Activated CD4-positive, CD25-positive, alpha-beta regulatory T cell (primary cell): ENCODE measurements around the gene ERICH6.
A peak's percentile ranks its signal among the peaks of the same experiment; 100 is the strongest.

Source experiments
- DNase-seq, 4 experiments: peaks; one replicate each; lab custom pipeline; 2025; lab: John Stamatoyannopoulos, UW

ERICH6 gene

DNA sequence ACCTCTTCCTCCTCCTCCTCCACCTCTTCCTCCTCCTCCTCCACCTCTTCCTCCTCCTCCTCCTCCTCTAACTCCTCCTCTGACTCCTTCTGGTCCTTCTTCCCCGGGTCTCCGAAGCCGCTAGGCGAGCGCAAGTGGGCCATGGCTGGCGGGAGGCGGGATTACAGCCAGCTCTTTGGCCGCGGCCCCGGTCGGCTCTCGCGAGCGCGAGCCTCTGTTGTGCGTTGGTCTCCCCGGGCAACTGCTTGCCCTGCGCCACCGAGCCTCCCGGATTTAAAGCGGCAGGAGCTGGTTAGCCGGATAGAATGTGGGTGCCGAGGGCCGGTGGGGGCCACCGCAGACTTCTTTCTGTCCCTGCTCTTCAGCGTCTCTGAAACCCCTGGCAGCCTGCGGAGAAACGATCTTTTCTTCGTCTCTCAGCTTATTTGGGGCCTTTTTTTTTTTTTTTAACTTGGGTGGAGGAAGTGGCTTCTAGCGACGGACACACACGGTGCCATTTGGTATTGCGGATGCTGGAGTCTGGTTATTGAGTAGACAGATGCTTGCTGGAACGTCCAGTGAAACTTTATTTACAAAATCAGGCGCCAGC, at the start of gene ERICH6:
ERICH6 (minus strand) TSS at position 165 of the 589 bp plus-strand sequence; CDS start at position 143, 22 bp downstream.
- DNase-seq = peak; percentile 41 to 65 (median 47)

DNA sequence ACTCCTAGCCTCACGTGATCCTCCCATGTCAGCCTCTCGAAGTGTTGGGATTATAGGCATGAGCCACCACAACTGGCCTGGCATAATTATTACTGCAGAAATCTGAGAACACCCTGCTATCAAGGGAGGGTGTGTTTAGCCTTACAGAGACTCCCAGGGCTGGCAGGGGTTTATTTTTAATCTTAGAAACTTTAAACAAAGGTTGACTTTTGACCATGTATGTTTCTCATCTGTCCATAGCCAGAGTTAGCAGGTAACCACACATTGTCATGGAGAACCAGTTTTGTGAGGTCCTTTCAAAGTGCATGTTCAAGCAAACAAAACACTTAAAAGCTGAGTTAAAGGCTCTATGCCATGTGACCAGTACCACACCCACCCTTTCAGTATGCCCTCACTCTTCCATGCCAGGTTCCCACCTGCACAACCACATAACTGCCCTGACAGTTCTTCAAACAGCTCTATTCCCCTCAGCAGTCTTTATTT, 48.1 kb upstream of the ERICH6 start:
- DNase-seq = no peak

DNA sequence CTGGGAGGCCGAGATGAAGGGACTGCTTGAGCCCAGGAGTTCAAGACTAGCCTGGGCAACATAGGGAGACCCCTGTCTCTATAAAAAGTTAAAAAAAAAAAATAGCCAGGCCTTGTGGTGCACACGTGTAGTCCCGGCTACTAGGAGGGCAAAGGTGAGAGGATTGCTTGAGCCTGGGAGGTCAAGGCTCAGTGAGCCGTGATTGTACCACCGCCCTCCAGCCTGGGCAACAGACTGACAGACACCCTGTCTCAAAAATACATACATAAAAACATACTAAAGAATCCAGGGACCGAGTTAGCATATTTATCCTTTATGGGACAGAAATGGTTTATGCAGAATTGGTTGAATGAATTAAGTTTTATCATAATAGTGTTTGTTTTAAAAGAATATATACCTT, 45.5 kb upstream of the ERICH6 start:
- no peak for DNase-seq

DNA sequence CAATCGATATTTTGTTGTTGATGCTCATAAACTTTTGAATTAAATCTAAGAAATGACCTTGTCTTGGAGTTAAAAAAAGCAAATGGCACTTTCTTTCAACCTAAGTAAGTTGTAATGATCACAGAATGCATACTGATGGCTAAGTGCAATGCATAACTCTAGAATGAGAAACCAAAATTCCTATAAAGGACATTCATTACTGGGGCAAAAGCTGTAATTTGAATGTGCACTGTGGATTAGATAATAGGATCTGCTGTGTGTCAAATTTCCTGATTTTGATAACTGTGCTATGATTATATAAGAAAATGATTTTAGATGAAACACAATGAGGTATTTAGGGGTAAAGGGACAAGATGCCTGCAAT, 44.9 kb upstream of the ERICH6 start:
- DNase-seq = no peak

DNA sequence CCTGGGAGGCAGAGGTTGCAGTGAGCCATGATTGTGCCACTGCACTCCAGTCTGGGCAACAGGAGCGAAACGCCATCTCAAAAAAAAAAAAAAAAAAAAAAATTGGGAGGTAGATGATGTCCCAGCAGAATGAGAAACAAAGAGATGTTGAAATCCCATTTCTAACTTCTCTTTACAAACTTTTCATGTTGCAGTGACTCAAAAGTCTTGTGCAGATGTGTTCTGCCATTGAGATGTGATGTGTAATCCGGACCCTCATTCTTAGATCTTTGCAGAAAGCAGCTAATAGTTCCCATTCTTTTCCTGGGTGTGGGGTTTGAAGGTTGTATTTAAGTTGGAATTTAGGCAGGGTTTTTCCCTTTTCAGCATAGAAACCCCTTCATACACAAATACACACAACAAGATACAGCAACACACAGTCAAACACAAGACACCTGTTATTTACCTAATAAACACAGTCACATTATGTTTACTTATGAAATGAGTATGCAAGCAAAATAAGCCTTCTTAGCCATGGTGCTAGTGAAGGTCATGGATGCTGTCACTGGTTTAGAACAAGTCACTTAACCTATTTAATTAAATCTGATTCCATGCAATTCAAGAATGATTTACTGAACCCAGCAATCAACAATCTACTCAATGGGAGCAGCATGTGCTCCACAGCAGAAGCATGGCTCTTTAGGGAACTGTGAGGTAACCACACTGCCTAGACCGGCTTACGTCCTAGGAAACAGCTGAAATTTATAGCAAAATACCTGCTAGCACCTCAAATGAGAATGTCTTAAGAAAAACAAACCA, 44.4 kb upstream of the ERICH6 start:
- DNase-seq = no peak

DNA sequence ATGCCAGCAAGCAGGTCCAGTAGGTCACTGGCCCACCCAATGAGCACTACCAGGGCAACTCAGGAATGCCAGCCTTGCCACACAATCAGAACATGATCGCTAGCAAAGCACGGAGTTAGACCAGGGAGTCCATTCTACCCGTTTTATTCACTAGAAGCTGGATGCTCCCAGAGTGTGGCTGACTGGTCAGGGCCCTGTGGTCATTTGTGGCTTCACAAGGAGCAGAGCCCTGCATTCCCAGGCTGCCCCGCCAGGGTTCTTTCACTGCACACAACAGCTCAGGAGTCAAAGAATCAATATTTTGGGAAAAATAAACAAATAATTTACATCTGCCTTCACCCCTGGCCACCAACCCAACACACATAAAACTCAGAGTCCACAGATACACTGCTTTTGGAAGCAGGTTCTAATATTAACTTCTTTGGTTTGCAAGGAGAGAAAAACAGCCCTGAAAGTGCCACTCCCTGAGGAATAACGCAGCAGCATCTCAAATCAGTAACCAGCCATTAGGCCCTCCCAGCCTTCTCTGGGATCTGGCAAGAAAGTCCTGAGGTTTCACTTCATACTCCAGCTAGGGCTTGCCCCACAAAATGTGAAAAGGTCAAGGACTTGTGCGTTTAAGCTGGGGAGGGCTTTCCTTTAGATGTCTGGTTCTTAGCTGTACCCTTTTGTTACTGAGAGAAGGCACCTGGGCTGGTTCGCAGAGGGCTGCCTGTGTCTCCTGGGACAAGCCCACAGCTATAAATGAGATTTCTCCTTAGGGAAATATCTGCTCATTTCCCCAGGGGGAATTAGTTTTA, 43.3 kb upstream of the ERICH6 start:
- no peak for DNase-seq

DNA sequence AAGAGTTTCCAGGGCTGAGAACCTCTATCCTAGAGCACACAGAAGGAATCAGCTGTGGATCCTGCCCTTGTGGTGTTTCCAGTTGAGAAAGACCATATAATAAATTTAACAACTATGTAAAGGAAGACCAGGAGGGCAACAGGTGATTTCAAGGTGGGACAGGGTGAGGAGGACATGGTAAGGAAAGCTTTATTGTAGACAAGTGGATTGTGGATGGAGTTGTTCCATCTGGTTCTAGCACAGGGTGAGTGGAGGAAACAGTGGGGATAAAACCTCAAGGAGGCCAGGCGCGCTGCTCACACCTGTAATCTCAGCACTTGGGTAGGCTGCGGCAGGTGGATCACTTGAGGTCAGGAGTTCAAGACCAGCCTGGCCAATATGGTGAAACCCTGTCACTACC, 42.1 kb upstream of the ERICH6 start:
- DNase-seq = no peak

DNA sequence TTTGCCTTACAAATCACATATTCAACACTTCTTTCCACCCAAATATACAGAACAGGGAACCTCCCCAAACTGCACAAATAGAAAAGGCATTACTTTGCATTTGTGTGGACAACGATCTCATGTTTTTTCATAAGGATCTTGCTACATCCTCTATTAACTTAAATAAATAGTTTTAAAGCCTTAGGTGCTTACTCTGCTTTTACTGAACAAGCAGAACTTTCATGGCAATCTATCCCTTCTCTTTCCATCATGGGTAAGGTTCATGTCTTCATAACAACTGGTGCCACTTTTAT, 41.1 kb upstream of the ERICH6 start:
- DNase-seq = no peak

DNA sequence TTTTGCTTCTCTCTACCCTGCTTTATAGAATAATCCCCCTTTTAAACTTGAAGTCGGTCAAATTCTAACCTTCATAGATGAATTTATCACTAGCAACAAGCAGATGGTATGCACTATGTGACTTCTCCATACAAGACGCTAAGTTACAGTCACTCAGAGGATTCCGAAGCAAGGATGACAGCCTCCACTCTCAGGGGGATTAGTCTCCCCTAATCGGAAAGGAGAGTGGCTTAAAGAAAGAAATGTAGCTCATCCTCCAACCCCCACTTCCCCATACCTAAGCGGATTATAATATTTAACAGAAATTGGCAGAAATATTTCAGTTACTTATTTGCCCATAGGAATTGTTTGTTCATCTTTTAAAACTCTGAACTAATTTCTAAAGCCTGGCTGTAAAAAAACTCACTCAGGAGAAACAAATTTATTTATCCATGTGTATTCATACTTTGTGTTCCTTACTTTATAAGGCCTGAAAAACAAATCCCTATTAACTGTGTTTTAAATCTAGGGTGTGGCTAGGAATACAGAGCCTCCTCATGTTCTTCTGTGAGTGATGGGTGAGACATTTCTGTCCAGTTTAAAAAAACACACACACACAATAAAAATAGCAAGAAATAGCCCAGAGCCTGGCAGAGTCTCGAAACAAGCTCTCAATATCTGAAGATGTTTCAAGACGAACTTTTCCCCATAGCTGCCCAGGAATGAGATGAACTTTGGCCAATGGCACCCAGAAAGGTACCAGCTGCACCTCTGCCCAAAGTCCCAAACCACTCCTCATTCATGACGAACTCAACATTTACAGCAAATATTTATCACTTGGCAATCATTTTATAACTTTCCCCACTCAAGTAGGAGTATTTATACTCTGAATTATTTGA, 40.6 kb upstream of the ERICH6 start:
- DNase-seq = no peak

DNA sequence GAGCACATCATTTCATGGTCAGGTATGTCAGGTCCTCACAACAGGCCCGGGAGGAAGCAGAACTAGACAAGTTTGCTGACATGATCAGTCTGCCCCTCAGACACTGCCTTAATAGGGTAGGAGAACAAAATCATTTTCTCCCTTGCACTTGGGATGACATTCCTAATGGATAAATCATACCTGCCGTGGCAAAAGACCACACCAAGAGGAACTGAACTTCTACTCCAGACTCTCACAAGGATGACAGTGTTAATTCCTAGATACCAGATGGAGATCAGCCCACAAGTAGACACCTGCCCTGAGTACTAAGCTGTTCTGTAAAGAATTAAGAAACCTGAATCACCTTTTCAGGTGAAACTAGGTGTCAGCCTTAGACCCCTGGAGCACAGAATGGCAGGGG, 39.8 kb upstream of the ERICH6 start:
- no peak for DNase-seq

DNA sequence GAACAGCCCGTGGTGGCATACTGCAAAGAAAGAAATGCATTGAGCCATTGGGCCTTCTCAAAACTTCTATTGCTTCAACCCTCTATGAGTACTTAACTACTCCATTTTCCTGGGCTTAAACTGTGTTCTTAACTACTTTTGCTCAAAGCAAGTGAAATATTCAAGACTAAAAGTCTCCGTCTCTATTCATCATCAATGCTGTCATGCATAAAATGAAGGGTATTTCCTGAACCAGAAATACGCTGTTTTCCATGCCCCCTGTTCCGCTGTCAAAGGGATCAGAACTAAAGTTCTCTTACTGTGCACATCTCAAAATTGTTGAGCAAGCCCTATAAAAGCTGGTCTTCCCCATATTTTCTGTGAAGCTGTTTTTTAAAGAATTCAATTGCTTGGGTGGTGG, 39.0 kb upstream of the ERICH6 start:
- no peak for DNase-seq

DNA sequence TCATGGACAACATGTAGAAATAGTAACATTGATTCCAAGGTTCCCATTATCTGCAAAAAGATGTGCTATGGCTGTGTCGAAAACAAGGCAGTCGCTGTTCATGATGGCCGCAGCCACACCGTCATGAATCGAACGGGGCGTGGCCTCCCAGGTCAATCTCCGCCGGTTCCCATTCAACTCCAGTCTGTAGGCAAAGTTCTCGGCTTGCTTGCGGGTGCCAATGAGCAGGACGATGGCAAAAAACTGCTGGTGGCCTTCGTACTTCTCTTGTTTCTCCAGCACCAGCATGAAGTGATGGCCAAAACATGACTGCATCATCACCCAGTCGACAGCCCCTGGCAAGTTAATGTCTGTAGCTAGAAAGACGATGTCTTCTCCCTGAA, 38.4 kb upstream of the ERICH6 start:
- no peak for DNase-seq

DNA sequence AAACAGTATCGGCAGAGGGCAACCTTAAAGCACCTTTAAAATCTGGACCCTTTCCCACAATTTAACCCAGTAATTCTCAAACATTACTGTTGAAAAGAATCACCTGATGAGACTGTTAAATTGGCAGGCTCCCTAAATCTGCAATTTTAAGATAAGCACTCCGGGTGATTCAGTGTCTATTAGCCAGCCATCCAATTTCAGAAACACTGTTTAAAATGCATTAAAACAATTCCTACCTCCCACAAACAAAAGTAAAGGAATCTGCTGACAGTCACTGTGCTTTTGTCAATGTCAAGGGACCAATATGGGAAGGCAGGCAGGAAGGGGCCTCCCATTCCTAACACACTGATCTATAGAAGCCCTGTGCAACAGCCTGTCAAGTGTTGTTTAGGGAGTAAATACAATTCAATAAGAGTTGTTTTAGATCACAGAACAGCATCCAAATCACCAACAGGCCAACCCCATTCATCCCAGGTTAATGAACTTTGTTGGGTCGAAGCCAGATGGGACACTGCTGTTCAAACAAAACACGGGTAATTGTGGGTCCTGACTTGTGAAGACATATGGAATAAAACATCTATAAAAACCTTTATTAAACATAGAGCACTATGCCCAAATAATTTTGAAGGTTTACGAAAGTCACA, 37.9 kb upstream of the ERICH6 start:
- DNase-seq = no peak

DNA sequence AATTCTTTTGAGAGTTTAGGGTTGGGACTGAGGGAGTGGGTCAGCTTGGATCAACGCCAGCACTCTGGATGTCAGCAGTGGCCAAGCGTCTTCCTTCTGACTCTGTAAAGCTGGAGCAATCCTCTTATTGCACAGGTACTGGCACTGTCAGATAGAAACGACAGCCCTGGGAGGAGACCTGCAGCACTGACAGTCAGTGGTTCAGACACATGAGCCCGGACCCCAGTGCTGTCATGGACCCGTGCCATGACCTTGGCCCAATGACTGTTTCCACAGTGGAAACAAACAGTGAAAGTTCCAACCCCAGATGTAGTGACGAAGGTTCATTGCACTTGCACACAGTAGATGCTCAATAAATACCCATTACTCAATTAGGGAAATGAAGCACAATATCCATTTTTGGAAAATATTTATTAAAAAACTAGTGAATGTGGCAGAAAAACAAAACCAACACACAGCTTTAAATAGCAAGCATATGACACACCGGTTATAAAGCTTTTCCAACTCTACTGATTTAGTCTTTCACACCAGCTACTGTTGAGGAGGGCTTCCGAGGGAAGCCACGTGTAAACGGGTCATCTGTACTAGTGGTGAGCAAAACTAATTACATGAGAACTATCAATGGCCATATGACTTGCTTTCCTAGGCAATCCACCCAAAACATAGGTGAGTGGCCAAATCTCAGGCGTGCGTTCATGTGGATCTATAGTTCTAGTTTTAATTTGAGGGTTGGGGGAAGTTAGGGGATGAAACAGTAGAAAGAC, 37.2 kb upstream of the ERICH6 start:
- DNase-seq = no peak

DNA sequence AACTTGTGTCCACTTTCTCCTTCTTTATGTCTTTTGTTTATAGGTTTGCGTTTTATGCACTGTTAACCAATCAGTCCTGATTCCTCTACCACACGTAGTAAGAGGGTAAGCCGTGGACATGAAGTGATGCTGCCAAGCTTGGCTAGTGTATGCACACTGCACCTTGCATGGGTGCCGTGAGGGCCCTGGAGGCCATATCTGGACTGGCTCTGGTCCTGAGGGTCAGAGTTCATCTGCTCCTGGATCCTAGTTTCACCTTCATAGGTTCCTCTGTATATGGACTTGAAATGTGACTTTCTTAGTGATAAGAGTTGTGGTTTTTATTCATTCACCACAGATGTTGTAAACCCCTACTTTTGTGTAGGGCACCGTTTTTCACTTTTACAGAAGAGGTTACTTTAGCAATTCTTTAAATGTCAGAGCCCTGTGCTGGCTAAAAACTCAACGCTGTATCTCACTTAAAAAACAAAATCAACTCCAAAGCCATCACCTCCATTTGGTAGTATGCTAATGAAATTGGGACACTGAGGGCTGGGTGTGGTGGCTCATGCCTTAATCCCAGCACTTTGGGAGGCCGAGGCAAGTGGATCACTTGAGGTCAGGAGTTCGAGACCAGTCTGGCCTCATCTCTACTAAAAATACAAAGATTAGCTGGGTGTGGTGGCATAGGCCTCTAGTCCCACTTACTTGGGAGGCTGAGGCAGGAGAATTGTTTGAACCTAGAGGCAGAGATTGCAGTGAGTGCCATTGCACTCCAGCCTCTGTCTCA, 36.3 kb upstream of the ERICH6 start:
- no peak for DNase-seq

DNA sequence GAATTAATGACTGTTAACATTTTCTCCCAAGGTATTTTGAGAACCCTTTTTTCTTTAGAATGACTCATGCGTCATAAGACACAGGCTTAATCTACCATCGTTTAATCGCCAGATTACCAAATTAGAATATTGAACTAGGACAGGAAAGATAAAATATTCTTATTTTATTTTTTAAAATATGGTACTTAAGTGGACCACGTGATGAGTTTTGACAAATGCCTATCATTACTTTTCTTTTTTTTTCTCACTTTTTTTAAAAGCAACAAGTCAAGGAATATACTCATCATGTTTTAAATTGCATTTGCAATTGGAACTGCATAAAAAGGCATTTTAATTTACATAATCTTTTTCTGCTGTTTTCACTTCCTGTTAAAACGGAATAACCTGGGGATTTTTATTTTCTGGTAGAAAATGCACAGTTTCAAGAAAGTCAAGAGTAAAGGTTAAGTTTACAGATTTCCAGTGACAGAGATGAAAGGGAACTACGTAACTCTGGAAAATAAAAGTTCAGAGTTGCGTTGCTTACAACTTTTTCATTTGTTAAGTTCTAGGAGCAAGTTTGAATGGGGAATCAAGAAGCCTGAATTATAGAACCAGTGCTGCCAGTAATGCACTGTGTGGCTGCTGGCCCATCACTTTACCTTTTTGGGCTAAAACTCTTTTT, 35.6 kb upstream of the ERICH6 start:
- no peak for DNase-seq

DNA sequence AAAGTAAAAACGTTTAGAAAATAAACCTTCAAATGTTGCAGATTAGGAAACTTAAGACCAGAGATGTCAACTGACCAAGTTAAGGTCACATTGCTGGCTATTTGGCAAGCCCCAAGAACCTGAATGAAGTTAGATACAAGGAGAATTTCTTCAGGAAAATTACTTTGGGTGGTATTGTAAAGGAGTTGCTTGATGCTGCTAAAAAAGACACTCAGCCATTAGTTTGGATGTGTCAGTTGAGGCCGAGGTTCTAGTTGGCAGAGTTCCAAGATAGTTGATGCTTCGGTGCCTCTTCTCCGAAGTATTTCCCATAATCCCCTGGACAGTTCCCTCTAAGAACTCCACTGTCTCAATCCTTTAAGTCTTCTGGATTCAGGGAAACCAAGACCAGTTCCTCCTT, 35.0 kb upstream of the ERICH6 start:
- DNase-seq = no peak

DNA sequence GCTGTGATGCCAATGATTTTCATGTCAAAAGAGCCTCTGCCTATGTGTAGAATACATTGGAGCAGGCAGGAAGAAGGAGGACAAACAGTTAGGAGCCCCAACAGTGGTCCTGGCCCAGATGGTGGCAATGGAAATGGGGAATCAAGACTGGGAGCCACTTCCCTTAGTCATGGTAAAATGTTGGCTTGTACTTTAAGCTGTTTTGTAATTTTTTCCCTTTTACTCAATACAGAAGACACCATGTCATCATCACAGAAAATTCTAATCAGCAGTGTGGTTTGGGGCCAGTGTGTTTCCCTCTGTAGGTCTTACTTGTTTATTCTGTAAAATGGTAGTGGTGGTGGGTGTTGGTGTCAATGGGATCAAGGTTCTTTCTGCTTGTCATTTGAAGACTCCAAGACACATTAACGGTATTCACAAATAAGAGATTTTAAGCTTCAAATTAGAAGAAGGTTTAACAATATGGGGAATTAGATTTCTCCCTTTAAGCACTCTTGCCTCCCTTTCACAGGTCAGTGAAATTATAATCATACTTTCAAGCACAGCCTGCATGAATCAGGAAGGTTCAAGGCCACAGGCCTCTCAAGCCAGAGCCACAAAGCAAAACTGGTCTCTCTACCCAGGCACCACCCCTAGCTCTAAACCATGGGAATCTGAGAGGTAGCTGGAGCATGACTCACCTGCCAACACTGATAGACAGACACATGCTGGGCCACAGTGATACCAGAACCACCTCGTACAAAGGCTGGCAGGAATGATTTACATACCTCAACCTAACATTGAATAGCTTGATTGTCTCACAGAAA, 34.4 kb upstream of the ERICH6 start:
- DNase-seq = peak in 1 of 4 experiments; percentile 6
